HG03442 (cell line): ENCODE data around the gene TNFAIP8.

ENCODE experiments used
- ATAC-seq: cut with Tn5 transposase; IDR thresholded peaks from one replicate; pipeline ENCODE4 v1.9.1; 2021; ENCODE audit warnings: mild to moderate bottlenecking, moderate library complexity; ENCODE audit not compliant: unreplicated experiment

The TNFAIP8 gene

GRCh38 chr5:119355685-119356611, at the start of gene TNFAIP8:
Gene TNFAIP8 (plus strand): TSS chr5:119356019. CDS start chr5:119356091, 72 bp downstream.
- peak; percentile 37 for ATAC-seq

GRCh38 chr5:119307170-119307569, 48.6 kb upstream of the TNFAIP8 start:
- no peak for ATAC-seq

- peak; percentile 2 for ATAC-seq
Measured at GRCh38 chr5:119309326-119309725, 46.5 kb upstream of the TNFAIP8 start.

GRCh38 chr5:119311688-119312087, 44.1 kb upstream of the TNFAIP8 start:
- ATAC-seq = no peak

GRCh38 chr5:119312403-119312802, 43.4 kb upstream of the TNFAIP8 start:
- ATAC-seq = no peak

- ATAC-seq = no peak
Measured at GRCh38 chr5:119313197-119313596, 42.6 kb upstream of the TNFAIP8 start.

- no peak for ATAC-seq
Measured at GRCh38 chr5:119313658-119314605, 41.9 kb upstream of the TNFAIP8 start.

GRCh38 chr5:119315516-119315949, 40.3 kb upstream of the TNFAIP8 start:
- peak; percentile 69 for ATAC-seq

- ATAC-seq = no peak
Measured at GRCh38 chr5:119316086-119316485, 39.7 kb upstream of the TNFAIP8 start.

- ATAC-seq = no peak
Measured at GRCh38 chr5:119316906-119317305, 38.9 kb upstream of the TNFAIP8 start.

GRCh38 chr5:119318256-119318894, 37.4 kb upstream of the TNFAIP8 start:
- peak; percentile 44 for ATAC-seq

- ATAC-seq = no peak
Measured at GRCh38 chr5:119319401-119319800, 36.4 kb upstream of the TNFAIP8 start.

GRCh38 chr5:119319890-119320289, 35.9 kb upstream of the TNFAIP8 start:
- no peak for ATAC-seq

- no peak for ATAC-seq
Measured at GRCh38 chr5:119321569-119322311, 34.1 kb upstream of the TNFAIP8 start.

GRCh38 chr5:119322312-119322947, 33.4 kb upstream of the TNFAIP8 start:
- ATAC-seq = no peak

GRCh38 chr5:119322948-119323537, 32.8 kb upstream of the TNFAIP8 start:
- ATAC-seq = peak; percentile 54

- ATAC-seq = no peak
Measured at GRCh38 chr5:119323601-119324000, 32.2 kb upstream of the TNFAIP8 start.

GRCh38 chr5:119324842-119325241, 31.0 kb upstream of the TNFAIP8 start:
- ATAC-seq = no peak

- ATAC-seq = peak; percentile 29
Measured at GRCh38 chr5:119327018-119327417, 28.8 kb upstream of the TNFAIP8 start.
